NCI-H2107 (cell line): Measurements from ENCODE around the gene PTPRN2.

ENCODE experiments used
- DNase-seq: peaks from one replicate; lab custom pipeline; 2025; lab: John Stamatoyannopoulos, UW

PTPRN2 gene

GRCh38 chr7:157815706-157816022 is 772.0 kb downstream of the PTPRN2 start:
- no peak for DNase-seq

DNA sequence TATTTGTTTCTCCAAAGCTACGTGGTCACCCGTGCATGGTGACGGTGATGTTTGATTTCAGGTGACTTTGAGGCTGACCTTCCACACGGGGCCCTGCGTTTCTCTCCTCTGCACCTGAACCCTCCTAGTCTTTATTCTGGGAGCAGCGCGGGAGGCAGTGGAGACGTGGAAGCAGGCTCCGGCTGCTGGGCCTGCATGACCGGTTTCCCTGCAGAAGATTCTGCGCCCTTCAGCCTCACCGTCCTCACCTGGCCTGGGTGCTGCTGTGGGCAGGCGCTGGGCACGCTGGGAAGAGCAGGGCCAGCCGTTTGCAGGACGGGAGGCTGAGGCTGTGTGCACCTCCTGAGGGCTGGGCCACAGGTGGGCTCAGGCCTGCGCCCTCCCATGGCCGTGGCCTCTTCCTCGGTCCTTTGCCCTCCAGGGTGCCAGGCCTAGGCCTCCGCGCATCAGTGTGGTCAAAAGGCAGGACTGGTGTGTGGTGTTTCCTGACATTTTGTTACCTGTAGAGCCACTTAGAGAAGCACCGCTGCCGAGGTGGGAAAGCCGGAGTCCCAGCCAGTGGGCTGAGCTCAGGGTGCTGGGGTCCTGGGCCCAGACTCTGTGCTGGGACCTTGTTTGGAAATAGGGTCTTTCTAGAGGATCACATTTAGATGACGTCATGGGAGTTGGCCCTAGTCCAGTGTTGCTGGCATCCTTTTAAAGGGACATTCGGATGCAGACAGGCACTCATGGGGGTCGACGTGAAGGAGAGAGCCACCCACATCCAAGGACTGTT is 772.5 kb downstream of the PTPRN2 start:
- no peak for DNase-seq

DNA sequence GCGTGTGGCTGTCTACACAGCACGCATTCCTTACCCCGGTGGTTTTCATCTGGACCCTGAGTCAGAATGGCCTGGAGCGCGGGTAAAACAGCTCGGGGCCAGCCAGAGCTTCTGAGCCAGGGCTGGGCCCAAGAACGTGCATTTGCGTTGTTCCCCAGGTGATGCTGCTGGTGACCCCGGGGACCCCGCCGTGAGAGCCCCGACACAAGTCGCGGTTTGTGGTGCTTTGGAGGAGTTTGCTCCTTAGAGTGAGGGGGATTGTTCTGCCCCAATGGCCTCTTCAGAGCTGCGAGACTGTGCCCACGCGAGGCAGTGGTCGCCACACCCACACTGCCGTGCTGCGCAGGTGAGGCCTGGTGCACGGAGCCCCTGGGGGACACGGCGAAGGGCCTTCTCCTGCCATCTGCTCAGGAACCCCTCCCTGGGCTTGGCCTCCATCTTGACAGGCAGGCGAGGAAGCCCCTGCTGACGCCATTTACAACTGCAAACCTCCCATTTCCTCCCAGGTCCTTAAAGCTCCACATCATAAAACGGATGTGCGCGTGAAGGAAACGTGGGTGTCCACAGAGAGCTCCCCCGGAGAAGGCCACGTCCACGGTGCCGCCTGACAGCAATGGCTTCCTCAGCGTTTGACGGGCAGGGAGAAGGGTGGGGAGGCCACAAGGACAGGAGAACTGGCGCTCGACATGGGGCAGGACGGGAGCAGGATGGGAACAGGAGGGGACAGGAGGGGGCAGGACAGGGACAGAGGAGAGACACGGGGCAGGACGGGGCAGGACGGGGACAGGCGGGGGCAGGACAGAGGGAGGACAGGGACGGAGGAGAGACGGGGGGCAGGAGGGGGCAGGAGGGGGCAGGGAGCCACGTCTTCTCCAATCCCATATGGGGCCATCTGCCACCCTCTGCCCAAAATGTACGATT is 773.6 kb downstream of the PTPRN2 start:
- DNase-seq, result no peak

GRCh38 chr7:157813053-157813452 is 774.6 kb downstream of the PTPRN2 start:
- DNase-seq, result no peak

GRCh38 chr7:157811946-157812345 is 775.7 kb downstream of the PTPRN2 start:
- DNase-seq, result no peak

DNA sequence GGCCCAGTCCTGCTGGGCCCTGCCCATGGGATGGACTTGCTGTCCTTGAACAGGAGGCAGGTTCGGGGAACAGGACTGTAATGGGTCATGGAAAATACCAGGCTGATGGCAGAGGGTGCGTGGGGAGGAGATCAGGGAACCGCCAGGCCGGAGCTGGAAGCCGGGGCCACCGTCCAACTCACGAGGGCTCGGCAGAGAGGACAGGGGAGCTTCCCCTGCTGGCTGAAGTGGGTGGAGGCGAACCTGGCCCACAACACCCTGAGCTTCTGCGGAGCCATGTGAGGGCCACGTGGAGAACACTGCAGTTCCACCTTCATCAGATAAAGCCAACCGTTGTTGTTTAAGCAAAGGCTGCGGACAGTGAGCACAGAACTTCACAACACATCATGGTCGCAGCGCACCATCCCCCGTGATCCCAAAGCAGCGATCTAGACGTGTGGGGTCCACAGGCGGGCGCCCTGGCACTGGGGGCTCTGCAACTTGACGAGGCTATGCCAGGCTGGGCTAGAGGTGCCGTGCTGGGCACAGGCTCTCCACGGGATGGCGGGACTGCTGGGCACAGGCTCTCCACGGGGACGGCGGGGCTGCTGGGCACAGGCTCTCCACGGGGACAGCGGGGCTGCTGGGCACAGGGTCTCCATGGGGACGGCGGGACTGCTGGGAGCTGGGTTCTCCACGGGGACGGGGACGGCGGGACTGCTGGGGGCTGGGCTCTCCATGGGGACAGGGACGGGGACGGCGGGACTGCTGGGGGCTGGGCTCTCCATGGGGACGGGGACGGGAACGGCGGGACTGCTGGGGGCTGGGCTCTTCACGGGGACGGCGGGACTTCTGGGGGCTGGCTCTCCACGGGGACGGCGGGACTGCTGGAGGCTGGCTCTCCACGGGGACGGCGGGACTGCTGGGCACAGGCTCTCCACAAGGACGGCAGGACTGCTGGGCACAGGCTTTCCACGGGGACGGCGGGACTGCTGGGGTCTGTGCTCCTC is 777.5 kb downstream of the PTPRN2 start:
- no peak for DNase-seq

- no peak for DNase-seq
Observed at GRCh38 chr7:157809154-157809862, 778.3 kb downstream of the PTPRN2 start.

DNA sequence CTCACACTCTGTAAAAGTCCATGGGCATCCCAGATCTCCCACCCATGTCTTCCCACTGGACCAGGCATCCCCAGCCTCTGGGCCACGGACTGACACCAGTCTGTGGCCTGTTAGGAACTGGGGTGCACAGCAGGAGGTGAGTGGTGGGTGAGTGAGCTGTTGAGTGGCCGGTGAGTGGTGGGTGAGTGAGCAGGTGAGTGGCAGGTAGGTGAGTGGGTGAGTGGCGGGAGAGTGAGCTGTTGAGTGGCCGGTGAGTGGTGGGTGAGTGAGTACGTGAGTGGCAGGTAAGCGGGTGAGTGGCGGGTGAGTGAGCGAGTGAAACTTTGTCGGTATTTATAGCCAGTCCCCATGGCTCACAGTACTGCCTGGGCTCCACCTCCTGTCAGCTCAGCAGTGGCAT is 779.6 kb downstream of the PTPRN2 start:
- no peak for DNase-seq

GRCh38 chr7:157807510-157807909 is 780.1 kb downstream of the PTPRN2 start:
- DNase-seq, result no peak

GRCh38 chr7:157806711-157807110 is 780.9 kb downstream of the PTPRN2 start:
- DNase-seq, result no peak

DNA sequence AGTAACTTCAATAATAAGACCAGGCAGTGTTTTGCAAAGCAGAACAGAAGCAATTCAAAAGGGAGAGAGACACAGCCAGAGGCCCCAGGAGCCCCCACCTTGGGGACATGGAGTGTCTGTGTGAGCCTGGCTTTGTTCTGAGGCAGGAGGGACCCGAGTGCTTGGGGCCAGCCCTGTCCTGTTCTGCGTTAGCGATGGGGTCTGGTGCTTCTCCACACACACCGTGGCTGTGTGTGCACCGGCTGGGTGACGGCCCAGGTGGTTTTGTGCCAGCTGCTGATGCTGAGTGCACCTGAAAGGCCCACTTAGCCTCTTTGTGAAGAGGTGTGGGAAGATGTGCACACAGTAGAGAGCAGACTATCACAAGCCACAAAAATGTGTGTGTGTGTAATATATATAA is 781.9 kb downstream of the PTPRN2 start:
- DNase-seq, result peak; percentile 70

- DNase-seq, result no peak
Observed at GRCh38 chr7:157803906-157804305, 783.7 kb downstream of the PTPRN2 start.

DNA sequence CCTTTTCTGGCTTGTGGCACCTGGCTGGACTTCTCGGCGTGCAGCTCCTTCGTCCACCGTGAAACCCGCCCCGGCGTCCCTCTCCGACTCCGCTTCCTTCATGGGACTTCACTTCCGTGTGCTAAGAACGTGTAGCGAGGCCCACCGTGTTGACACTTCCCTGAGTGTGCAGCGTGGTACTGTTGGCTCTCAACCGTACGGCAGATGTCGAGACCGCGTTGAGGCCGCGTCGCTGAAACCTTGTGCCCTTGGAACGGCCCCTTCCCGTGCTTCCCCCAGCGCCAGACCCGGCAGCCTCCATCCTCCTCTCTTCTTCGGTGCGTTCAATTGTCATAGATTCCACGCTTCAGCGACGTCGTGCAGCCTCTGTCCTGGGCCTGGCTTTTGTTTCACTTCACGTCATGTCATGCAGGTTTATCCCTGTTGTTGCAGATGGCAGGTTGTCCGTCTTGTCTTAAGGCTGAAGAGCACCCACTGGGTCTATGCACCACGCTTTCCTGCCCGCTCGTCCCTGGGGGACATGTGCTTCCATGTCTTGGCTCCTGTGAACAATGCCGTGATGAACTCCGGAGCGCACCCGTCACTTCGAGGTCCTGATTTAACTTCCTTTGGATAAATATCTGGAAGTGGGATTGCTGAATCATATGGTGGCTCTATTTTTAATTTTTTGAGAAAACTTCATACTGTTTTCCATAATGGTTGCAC is 785.5 kb downstream of the PTPRN2 start:
- DNase-seq, result no peak

- no peak for DNase-seq
Observed at GRCh38 chr7:157801113-157801512, 786.5 kb downstream of the PTPRN2 start.

DNA sequence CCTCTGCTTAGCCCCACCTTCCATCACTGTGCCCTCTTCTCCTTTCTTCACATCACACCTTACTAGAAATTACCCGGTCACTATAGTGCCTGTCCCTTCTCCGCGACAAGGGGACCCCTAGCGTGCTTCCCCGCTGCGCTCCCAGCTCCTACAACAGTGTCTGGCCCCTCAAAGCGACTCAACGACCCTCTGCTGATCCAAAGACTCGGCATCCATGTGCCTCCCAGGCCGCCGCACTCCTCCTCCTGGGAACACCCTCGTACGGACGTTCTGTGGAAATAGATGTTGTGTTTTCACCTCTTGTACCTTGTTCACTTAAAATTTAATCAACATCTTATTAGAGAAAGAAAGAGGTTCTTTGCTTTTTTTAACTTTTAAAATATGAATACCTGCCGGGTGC is 787.3 kb downstream of the PTPRN2 start:
- no peak for DNase-seq

DNA sequence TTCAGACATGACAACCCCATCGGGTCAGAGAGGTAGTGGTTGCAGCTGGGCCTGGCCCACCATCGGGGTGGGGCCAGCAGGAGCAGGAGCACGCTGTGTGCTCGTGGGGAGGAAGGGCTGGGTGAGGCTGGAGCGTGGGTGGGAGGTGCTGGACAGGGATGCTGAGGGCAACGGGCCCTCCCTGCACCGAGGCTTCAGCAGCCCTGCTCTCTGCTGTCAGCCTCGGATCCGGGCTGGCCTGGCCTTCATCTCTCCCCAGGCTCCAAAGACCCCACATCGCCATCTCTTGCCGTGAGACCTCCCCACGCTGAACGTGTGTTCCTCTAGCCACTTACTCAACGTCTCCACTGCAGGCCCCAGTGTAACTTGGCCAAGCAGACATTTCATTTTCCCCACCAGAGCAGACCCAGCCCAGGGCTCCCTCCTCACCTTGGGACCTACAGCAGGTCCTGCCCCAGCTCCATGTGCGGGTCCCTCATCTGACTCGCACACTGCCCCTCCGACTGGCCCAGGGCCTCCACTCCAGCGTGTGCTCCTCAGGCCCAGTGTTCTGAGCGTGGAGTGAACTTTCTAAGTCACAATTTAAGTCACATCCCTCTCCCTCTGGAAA is 788.4 kb downstream of the PTPRN2 start:
- no peak for DNase-seq

DNA sequence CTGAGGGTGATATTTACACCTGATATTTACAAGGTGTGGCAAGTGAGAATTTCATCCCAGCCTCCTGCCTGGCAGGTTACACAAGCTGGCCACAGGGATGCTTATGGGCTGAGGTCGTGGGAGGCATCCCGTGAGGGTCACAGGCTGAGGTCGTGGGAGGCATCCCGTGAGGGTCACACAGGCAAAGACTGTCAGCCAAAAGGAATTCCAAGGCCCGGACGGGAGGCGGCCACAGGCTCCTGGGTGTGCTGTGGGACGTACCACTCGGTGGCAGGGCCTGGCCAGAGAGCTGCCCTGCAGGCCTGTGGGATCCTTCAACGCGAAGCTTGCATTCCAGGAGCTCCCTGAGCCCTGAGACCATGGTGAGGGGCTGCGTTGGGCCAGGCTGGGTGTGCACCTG is 790.3 kb downstream of the PTPRN2 start:
- DNase-seq, result no peak

DNA sequence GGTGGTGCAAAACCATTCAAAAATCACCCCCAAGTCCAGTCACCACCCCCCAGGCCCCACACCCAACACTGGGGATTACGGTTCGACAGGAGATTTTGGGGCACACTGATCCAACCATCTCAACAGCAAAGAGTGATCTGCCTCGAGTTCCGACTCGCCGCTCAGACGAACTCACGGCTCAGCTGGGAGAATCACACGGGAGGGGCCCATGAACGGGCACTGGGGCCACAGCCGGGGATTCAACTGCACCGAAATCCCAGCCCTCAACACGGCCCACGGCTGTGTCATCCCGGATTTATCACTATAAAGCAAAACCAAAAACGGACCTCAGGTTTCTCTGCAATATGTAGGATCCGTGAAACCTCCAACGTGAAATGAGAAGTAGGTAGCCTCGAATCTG is 790.8 kb downstream of the PTPRN2 start:
- DNase-seq, result no peak

GRCh38 chr7:157795643-157796042 is 792.0 kb downstream of the PTPRN2 start:
- DNase-seq, result peak; percentile 61

- peak; percentile 61 for DNase-seq
Observed at GRCh38 chr7:157795199-157795598, 792.4 kb downstream of the PTPRN2 start.

DNA sequence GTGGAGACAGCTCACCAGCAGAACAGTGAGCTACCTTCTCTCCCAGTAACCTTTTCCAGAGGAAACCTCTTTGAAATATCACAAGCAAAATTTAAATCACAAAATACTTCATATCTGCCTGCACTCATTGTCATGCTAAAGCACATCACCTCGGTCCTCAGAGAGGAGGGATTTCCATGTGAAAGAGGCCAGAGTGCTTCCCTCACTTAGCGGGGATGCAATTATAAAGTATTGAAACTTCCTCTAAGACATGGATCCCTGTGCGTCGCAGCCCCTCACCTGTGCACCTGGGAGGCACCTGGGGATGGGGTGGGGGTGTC is 792.9 kb downstream of the PTPRN2 start:
- DNase-seq, result no peak
